ENCODE measurements around the gene PDIK1L. TPM values are rescaled to one million over a fixed set of nuclear protein-coding genes. Genes with fewer than 3 reads are reported as not detected.

Gene PDIK1L
- polyA plus RNA-seq, 4 donors = 3.2 to 13.9 (median 5.3) TPM

DNA sequence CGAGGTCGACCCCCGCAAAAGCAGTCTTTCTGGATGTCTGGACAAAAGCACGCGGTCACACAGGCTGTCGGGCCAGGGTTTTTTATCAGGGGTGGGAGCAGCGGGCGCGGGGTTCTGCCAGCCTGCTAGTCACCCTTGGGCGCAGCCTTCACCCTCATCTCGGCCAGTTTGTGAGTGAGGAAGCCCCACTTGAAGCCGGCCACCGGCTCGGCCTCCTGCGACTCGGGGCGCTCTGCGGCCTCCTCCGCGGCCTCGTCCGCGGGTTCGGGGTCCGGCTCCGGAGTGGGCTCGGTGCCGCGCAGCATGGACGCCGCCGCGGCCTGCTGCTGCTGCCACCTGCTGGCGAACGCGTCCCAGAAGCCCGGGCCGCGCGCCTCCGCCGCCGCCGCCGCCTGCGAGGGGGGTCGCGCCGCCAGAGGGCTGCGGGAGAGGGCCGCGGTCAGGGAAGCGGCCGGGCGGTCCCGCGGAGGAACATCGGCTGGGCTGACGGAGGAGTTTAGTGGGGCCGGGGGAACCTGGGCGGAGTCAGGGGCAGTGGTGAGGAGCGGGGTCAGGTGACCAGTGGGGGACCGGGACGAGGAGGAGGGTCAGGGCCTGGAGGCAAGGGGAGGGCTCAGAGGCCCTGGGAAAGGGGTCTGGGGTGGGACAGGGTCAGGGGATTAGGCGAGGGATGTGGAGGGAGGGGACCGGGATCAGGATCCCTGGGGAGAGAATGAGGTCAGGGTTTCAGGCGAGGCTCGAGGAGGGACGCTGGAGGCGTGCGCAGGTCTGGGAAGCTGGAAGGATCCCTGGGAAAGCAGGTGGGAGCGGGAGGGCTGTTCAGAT lies 52.6 kb downstream of the PDIK1L start:
- peaks cover 4 to 34% (median 8%) of the 10 kb centered on the region in 3 donors for H3K27me3 ChIP-seq (ENCODE audit: control insufficient read depth in 3 of 3, insufficient read depth in 3 of 3, low read length in 3 of 3)
- H3K4me3 ChIP-seq (ENCODE audit: low read depth in 1 of 3, low read length in 3 of 3) = peak overlapping the region in 2 of 3 donors; percentile 28 to 51
- no peaks in the 10 kb centered on the region for H3K9me3 ChIP-seq (ENCODE audit: control insufficient read depth in 2 of 2, insufficient read depth in 1 of 2, low read depth in 1 of 2, low read length in 1 of 2)
- no peak overlapping the region for H3K27ac ChIP-seq (ENCODE audit: low read depth in 1 of 3, low read length in 2 of 3)
- DNase-seq (peak; percentile 10 to 77), FAIRE-seq (no peak)
- 3 to 9% (median 6%) methylated on average over 65 to 72 of the region's 72 CpGs for WGBS, 3 donors
- H3K4me1 ChIP-seq (ENCODE audit: control insufficient read depth in 3 of 3, insufficient read depth in 2 of 3, low read depth in 1 of 3, low read length in 2 of 3) = peaks cover 0 to 27% (median 0%) of the 10 kb centered on the region in 3 donors
- H3K36me3 ChIP-seq (ENCODE audit: control insufficient read depth in 3 of 3, insufficient read depth in 2 of 3, low read depth in 1 of 3, low read length in 3 of 3) = no peaks in the 10 kb centered on the region

DNA sequence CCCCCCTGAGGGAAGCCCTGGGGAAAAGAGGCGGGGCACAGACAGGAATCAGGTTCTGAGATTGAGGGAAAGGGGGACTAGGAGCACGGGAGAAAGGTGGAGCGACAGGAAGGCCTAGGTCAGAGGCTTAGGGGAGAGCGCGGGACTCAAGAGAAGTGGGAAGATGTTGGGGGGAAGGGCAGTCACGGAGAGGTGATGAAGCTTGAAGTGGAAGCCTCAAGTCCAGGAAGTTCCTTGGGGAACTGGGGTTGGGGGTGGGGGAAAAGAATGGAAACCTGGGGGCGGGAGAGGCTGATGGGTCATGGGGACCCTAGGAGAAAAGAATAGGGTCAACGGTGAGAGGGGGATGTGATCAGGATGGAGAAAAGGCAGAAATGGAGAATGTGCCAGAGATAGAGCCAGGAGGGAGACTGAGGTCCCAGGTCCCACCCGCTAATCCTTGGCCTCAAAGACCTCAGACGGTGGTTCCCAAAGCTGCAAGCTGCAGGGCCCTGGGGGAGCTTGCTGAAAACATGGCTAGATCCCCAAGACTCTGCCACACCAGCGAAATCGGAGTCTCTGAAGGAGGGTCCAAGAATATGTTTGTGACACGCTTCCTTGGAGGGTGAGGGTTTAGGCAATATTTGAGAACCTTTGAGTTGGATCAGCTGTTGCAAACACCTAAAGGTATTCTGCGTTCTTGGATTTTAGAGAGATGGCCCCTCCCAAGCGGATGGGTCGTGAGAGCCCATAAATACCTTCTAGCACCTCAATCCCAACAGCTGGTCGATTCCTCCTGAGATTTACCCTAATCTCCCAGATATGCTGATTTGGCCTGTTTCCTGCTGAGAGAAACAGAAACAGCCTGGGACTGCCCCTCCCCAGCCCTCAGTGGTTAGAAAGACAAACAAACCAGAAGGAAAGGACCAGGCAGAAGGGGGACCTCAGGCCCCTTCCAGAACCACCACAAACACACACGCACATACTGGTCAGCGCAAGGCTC lies 53.5 kb downstream of the PDIK1L start:
- no peak overlapping the region for H3K27ac ChIP-seq (ENCODE audit: low read depth in 1 of 3, low read length in 2 of 3)
- no peak overlapping the region for H3K4me3 ChIP-seq (ENCODE audit: low read depth in 1 of 3, low read length in 3 of 3)
- FAIRE-seq = no peak
- 62 to 65% (median 65%) methylated on average over 19 of the region's 19 CpGs for WGBS, 3 donors
- no peaks in the 10 kb centered on the region for H3K36me3 ChIP-seq (ENCODE audit: control insufficient read depth in 3 of 3, insufficient read depth in 2 of 3, low read depth in 1 of 3, low read length in 3 of 3)
- no peaks in the 10 kb centered on the region for H3K9me3 ChIP-seq (ENCODE audit: control insufficient read depth in 2 of 2, insufficient read depth in 1 of 2, low read depth in 1 of 2, low read length in 1 of 2)
- H3K4me1 ChIP-seq (ENCODE audit: control insufficient read depth in 3 of 3, insufficient read depth in 2 of 3, low read depth in 1 of 3, low read length in 2 of 3) = peaks cover 0 to 30% (median 0%) of the 10 kb centered on the region in 3 donors
- H3K27me3 ChIP-seq (ENCODE audit: control insufficient read depth in 3 of 3, insufficient read depth in 3 of 3, low read length in 3 of 3) = peaks cover 4 to 33% (median 8%) of the 10 kb centered on the region in 3 donors
- no peak for DNase-seq

DNA sequence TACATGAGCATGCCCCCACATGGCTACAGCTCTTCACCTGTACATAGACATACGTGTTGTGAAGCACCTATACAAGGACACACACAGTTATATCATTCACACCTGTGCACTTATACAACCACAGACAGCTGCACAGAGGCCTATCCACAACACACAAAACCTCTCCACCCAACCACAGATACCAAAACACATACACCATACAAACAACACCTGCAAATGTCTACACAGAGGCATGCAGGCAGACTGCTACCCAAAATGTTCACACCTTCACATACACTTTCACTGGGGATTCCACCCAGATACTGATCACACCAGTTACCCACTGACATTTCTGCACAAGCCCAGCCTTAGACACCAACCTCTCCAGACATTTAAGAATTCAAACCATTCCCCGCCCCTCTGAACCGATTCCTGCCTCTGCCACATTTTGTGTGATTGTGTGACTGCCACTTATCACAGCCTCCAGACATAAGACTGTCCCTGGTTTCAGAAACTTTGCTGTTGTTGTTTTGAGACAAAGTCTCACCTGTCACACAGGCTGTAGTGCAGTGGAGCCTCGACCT lies 55.2 kb downstream of the PDIK1L start:
- H3K27ac ChIP-seq (ENCODE audit: low read depth in 1 of 3, low read length in 2 of 3) = no peak overlapping the region
- DNase-seq (no peak), FAIRE-seq (no peak)
- H3K36me3 ChIP-seq (ENCODE audit: control insufficient read depth in 3 of 3, insufficient read depth in 2 of 3, low read depth in 1 of 3, low read length in 3 of 3) = peaks cover 0 to 14% (median 0%) of the 10 kb centered on the region in 3 donors
- no peak overlapping the region for H3K4me3 ChIP-seq (ENCODE audit: low read depth in 1 of 3, low read length in 3 of 3)
- H3K4me1 ChIP-seq (ENCODE audit: control insufficient read depth in 3 of 3, insufficient read depth in 2 of 3, low read depth in 1 of 3, low read length in 2 of 3) = peaks cover 0 to 35% (median 0%) of the 10 kb centered on the region in 3 donors
- WGBS, 3 donors = 69 to 78% (median 76%) methylated on average over 4 of the region's 4 CpGs
- peaks cover 4 to 18% (median 5%) of the 10 kb centered on the region in 3 donors for H3K27me3 ChIP-seq (ENCODE audit: control insufficient read depth in 3 of 3, insufficient read depth in 3 of 3, low read length in 3 of 3)
- no peaks in the 10 kb centered on the region for H3K9me3 ChIP-seq (ENCODE audit: control insufficient read depth in 2 of 2, insufficient read depth in 1 of 2, low read depth in 1 of 2, low read length in 1 of 2)

DNA sequence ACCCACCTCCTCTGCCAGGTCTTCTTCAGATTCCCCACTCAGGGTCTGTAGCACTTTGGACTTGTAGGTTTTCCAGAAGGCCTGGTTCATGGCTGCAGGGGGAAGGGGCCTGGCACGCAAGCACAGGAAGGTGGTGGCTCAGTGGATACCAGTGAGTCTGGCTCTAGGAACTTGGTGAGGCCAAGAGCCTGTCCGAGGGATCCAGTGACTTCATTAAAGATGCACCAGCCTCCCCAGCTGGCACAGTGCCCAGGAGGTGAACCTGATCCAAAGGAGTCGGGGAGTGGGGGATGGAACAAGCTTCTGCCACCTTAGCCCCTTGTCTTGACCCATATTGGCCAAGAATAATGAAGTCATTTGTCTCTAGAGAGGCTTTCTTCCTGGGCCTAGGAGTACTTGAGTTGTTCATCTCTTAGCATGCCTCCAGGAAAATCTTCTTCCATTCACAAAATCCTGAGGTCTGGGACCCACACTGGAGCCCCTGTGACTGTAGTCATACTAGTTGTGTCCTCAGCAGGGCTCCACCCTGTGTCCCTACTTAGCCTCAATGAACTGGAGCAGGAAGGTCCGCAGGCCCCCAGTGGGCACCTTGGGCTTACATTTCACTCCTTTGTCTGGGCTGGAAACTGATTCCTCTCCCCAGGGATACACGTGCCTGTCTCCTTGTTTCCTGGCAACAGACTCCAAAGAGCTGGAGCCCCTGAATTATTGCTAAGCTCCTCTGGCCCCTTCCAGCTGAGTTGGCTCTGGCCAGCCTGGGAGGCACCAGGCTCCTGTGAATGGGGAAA lies 57.0 kb downstream of the PDIK1L start, which contains the start of gene C1orf232:
TSS of gene C1orf232 (minus strand) at position 554 of the 788 bp plus-strand sequence. CDS start at position 90, 464 bp downstream.
- Histone ChIP-seq H3K9me3 (ENCODE audit: control insufficient read depth in 2 of 2, insufficient read depth in 1 of 2, low read depth in 1 of 2, low read length in 1 of 2) (no peaks in the 10 kb centered on the region), H3K36me3 (ENCODE audit: control insufficient read depth in 3 of 3, insufficient read depth in 2 of 3, low read depth in 1 of 3, low read length in 3 of 3) (peaks cover 0 to 15% (median 0%) of the 10 kb centered on the region in 3 donors), H3K27ac (ENCODE audit: low read depth in 1 of 3, low read length in 2 of 3) (peak within 1 kb of the TSS; percentile 34 to 90 (median 74)), H3K27me3 (ENCODE audit: control insufficient read depth in 3 of 3, insufficient read depth in 3 of 3, low read length in 3 of 3) (peaks cover 0 to 4% (median 0%) of the 10 kb centered on the region in 3 donors), H3K4me3 (ENCODE audit: low read depth in 1 of 3, low read length in 3 of 3) (peak within 1 kb of the TSS; percentile 64 to 88 (median 64)), H3K4me1 (ENCODE audit: control insufficient read depth in 3 of 3, insufficient read depth in 2 of 3, low read depth in 1 of 3, low read length in 2 of 3) (peaks cover 0 to 30% (median 0%) of the 10 kb centered on the region in 3 donors)
- 47 to 61% (median 61%) methylated on average over 5 of the region's 5 CpGs for WGBS, 3 donors
- DNase-seq = no peak
- no peak for FAIRE-seq

DNA sequence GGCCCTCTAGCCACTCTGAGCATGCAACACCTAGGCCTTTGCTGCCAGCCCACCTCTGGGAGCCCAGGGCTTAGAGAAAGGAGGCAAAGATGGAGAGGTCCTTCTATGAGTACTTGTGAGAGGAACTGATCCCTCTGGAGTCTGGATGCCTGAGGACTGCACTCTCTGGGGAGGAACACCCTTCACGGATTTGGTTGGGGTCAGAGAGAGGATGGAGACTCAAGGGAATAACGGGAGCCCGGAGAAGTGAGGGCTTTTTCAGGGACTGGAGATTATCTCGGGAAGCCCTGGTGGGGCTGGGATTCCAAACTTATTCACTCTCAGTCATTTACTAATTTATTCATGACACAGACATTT lies 57.6 kb downstream of the PDIK1L start:
- H3K4me1 ChIP-seq (ENCODE audit: control insufficient read depth in 3 of 3, insufficient read depth in 2 of 3, low read depth in 1 of 3, low read length in 2 of 3) = peaks cover 0 to 26% (median 0%) of the 10 kb centered on the region in 3 donors
- H3K27me3 ChIP-seq (ENCODE audit: control insufficient read depth in 3 of 3, insufficient read depth in 3 of 3, low read length in 3 of 3) = no peaks in the 10 kb centered on the region
- peak overlapping the region in 1 of 3 donors; percentile 64 for H3K4me3 ChIP-seq (ENCODE audit: low read depth in 1 of 3, low read length in 3 of 3)
- FAIRE-seq = no peak
- 23 to 44% (median 36%) methylated on average over 4 of the region's 4 CpGs for WGBS, 3 donors
- H3K27ac ChIP-seq (ENCODE audit: low read depth in 1 of 3, low read length in 2 of 3) = peak overlapping the region in 2 of 3 donors; percentile 74 to 90
- DNase-seq = no peak
- peaks cover 0 to 15% (median 0%) of the 10 kb centered on the region in 3 donors for H3K36me3 ChIP-seq (ENCODE audit: control insufficient read depth in 3 of 3, insufficient read depth in 2 of 3, low read depth in 1 of 3, low read length in 3 of 3)
- H3K9me3 ChIP-seq (ENCODE audit: control insufficient read depth in 2 of 2, insufficient read depth in 1 of 2, low read depth in 1 of 2, low read length in 1 of 2) = no peaks in the 10 kb centered on the region

DNA sequence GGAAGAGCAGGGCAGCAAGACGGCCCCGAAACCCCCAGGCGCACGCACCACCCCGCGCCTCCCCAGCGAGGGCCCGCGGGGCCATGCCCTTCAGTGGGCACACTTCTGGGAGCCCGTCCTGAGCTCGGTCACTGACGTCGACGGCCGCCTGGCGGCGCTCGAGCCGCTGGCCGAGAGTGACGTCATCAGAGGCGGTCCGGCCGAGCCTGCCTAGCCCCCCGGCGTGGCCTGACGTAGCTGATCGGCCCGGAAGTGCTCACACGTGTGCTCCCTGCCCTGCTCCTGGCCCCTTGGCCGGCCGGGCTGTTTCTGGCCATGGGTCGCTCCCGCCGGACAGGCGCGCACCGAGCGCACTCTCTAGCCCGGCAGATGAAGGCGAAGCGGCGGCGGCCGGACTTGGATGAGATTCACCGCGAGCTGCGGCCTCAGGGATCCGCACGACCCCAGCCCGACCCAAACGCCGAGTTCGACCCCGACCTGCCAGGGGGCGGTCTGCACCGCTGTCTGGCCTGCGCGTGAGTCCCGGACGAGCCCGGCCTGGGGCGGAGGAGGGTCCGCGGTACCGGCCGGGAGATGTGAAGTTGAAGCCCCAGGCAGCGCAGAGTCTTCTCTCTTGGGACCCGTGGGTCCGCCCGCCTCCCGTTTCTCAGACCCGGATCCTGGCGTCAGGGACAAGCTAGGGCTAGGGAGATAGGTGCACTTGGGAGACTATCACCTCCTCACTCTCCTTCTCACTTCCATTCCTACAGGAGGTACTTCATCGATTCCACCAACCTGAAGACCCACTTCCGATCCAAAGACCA lies 58.2 kb downstream of the PDIK1L start, which contains the start of gene ZNF593:
TSS of gene ZNF593 (plus strand) at position 240 of the 803 bp plus-strand sequence. CDS start at position 316, 76 bp downstream.
- FAIRE-seq (no peak), DNase-seq (peak; percentile 88 to 94)
- Histone ChIP-seq H3K9me3 (ENCODE audit: control insufficient read depth in 2 of 2, insufficient read depth in 1 of 2, low read depth in 1 of 2, low read length in 1 of 2) (no peaks in the 10 kb centered on the region), H3K36me3 (ENCODE audit: control insufficient read depth in 3 of 3, insufficient read depth in 2 of 3, low read depth in 1 of 3, low read length in 3 of 3) (peaks cover 0 to 15% (median 0%) of the 10 kb centered on the region in 3 donors), H3K27ac (ENCODE audit: low read depth in 1 of 3, low read length in 2 of 3) (peak within 1 kb of the TSS; percentile 34 to 90 (median 74)), H3K4me1 (ENCODE audit: control insufficient read depth in 3 of 3, insufficient read depth in 2 of 3, low read depth in 1 of 3, low read length in 2 of 3) (peaks cover 0 to 22% (median 0%) of the 10 kb centered on the region in 3 donors), H3K27me3 (ENCODE audit: control insufficient read depth in 3 of 3, insufficient read depth in 3 of 3, low read length in 3 of 3) (no peaks in the 10 kb centered on the region), H3K4me3 (ENCODE audit: low read depth in 1 of 3, low read length in 3 of 3) (peak within 1 kb of the TSS; percentile 64 to 88 (median 64))
- WGBS, 3 donors = 1% methylated on average over 57 to 76 of the region's 76 CpGs

DNA sequence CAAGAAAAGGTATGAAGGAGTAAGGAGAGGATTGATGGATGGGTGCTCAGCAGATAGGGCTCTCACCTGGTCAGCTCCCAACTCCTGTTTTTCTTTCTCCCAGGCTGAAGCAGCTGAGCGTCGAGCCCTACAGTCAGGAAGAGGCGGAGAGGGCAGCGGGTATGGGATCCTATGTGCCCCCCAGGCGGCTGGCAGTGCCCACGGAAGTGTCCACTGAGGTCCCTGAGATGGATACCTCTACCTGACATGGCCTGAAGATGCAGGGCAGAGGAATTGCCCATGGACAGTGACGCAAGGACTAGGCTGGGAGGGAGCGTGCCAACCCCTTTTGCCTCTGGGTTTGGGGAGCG lies 58.8 kb downstream of the PDIK1L start:
- H3K27ac ChIP-seq (ENCODE audit: low read depth in 1 of 3, low read length in 2 of 3) = peak overlapping the region in 2 of 3 donors; percentile 74 to 90
- 50 to 64% (median 59%) methylated on average over 9 of the region's 9 CpGs for WGBS, 3 donors
- DNase-seq (no peak), FAIRE-seq (no peak)
- H3K4me3 ChIP-seq (ENCODE audit: low read depth in 1 of 3, low read length in 3 of 3) = peak overlapping the region; percentile 64 to 88 (median 64)
- H3K4me1 ChIP-seq (ENCODE audit: control insufficient read depth in 3 of 3, insufficient read depth in 2 of 3, low read depth in 1 of 3, low read length in 2 of 3) = peaks cover 0 to 22% (median 0%) of the 10 kb centered on the region in 3 donors
- H3K9me3 ChIP-seq (ENCODE audit: control insufficient read depth in 2 of 2, insufficient read depth in 1 of 2, low read depth in 1 of 2, low read length in 1 of 2) = no peaks in the 10 kb centered on the region
- H3K36me3 ChIP-seq (ENCODE audit: control insufficient read depth in 3 of 3, insufficient read depth in 2 of 3, low read depth in 1 of 3, low read length in 3 of 3) = peaks cover 0 to 15% (median 0%) of the 10 kb centered on the region in 3 donors
- no peaks in the 10 kb centered on the region for H3K27me3 ChIP-seq (ENCODE audit: control insufficient read depth in 3 of 3, insufficient read depth in 3 of 3, low read length in 3 of 3)
